Loucy (cell line): Measurements from ENCODE around the gene ROR1.

Source experiments
- H2AFZ ChIP-seq: fragments of 200-600 bp; sonication (generic); 2 replicates; pipeline ENCODE4 v1.6.0; 2016; ENCODE audit warnings: antibody characterized with exemption, mild to moderate bottlenecking, low read length, moderate library complexity
- H3F3A ChIP-seq: fragments of 200-600 bp; 2 replicates; pipeline ENCODE4 v1.6.0; 2016; ENCODE audit warnings: antibody characterized with exemption, low read depth, mild to moderate bottlenecking
- H3K27me3 ChIP-seq: fragments of 200-600 bp; sonication (generic); 2 replicates; pipeline ENCODE4 v1.6.1; 2014; ENCODE audit warnings: low read length, mild to moderate bottlenecking; ENCODE audit not compliant: insufficient read depth, poor library complexity, severe bottlenecking
- H3K36me3 ChIP-seq: fragments of 200-600 bp; sonication (generic); 2 replicates; pipeline ENCODE4 v1.6.1; 2016; ENCODE audit warnings: low read length; ENCODE audit not compliant: insufficient read depth
- H3K4me1 ChIP-seq: fragments of 200-600 bp; sonication (generic); 2 replicates; pipeline ENCODE4 v1.5.1; 2014; ENCODE audit warnings: low read length, mild to moderate bottlenecking; ENCODE audit not compliant: insufficient read depth, poor library complexity, severe bottlenecking
- H3K4me2 ChIP-seq: fragments of 200-600 bp; sonication (generic); 2 replicates; pipeline ENCODE4 v1.6.0; 2014; ENCODE audit warnings: antibody characterized with exemption, low read length, low read depth, mild to moderate bottlenecking; ENCODE audit not compliant: poor library complexity, severe bottlenecking
- H3K4me3 ChIP-seq: fragments of 200-600 bp; sonication (generic); 2 replicates; pipeline ENCODE4 v1.5.1; 2014; ENCODE audit warnings: low read length, mild to moderate bottlenecking, mixed read lengths; ENCODE audit not compliant: poor library complexity, severe bottlenecking
- H3K79me2 ChIP-seq: fragments of 200-600 bp; sonication (generic); 2 replicates; pipeline ENCODE4 v1.6.1; 2014; ENCODE audit warnings: low read length; ENCODE audit not compliant: insufficient read depth
- H3K9ac ChIP-seq: fragments of 200-600 bp; sonication (generic); 2 replicates; pipeline ENCODE4 v1.6.0; 2014; ENCODE audit warnings: mild to moderate bottlenecking, low read depth, low read length, moderate library complexity; ENCODE audit not compliant: poor library complexity, severe bottlenecking
- H3K9me2 ChIP-seq: fragments of 200-600 bp; sonication (generic); replicated peaks from 2 replicates; pipeline ENCODE4 v1.6.1; 2016; ENCODE audit warnings: low read depth, low read length, mixed read lengths
- H3K9me3 ChIP-seq: fragments of 200-600 bp; sonication (generic); 2 replicates; pipeline ENCODE4 v1.6.1; 2014; ENCODE audit warnings: mild to moderate bottlenecking, antibody characterized with exemption, low read length, low read depth; ENCODE audit not compliant: insufficient read depth
- H4K20me1 ChIP-seq: fragments of 200-600 bp; sonication (generic); 2 replicates; pipeline ENCODE4 v1.6.0; 2014; ENCODE audit warnings: antibody characterized with exemption, low read length, mild to moderate bottlenecking; ENCODE audit not compliant: insufficient read depth, poor library complexity, severe bottlenecking
- EZH2phosphoT487 ChIP-seq: fragments of 200-600 bp; IDR thresholded peaks from 2 replicates; pipeline ENCODE4 v1.6.1; 2018; ENCODE audit warnings: antibody characterized with exemption, mild to moderate bottlenecking, moderate library complexity, borderline replicate concordance
- TF ChIP-seq, protein P1 (sequence below): fragments of 200-600 bp; sonication (generic); conservative IDR thresholded peaks from 2 replicates; pipeline ENCODE4 v1.5.1; 2014; ENCODE audit warnings: mild to moderate bottlenecking, antibody characterized with exemption, low read length

The ROR1 gene

DNA sequence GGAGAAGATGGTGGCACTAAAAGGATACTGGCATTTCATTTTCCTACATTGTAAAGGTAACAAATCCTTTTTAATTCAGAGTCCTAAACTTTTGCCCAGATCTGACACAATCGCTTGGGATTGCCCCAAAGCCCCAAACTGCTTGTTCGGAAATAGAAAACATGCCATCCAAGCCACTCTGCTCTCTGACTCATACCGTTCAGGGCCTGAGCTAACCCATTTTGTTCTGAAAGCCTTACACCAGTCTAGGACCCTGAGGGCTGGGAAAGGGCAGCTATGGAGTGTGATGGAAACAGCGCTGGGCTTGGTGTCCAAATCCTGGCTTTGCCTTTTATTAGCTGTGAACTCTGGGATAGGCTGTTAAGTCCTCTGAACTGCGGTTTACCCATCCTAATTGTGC, 270.2 kb downstream of the ROR1 start:
- Histone ChIP-seq H3K27me3 (no peaks in the 10 kb centered on the region), H3K4me1 (no peaks in the 10 kb centered on the region), H3K9me3 (no peaks in the 10 kb centered on the region), H2AFZ (no peak overlapping the region), H3K9ac (no peak overlapping the region), H3K79me2 (no peaks in the 10 kb centered on the region), H3K36me3 (no peaks in the 10 kb centered on the region), H3K9me2 (no peaks in the 10 kb centered on the region), H3F3A (no peaks in the 10 kb centered on the region), H3K4me3 (no peak overlapping the region), H4K20me1 (no peaks in the 10 kb centered on the region), H3K4me2 (no peak overlapping the region)
- no peak for TF ChIP-seq EZH2phosphoT487
- TF ChIP-seq, protein P1, sequence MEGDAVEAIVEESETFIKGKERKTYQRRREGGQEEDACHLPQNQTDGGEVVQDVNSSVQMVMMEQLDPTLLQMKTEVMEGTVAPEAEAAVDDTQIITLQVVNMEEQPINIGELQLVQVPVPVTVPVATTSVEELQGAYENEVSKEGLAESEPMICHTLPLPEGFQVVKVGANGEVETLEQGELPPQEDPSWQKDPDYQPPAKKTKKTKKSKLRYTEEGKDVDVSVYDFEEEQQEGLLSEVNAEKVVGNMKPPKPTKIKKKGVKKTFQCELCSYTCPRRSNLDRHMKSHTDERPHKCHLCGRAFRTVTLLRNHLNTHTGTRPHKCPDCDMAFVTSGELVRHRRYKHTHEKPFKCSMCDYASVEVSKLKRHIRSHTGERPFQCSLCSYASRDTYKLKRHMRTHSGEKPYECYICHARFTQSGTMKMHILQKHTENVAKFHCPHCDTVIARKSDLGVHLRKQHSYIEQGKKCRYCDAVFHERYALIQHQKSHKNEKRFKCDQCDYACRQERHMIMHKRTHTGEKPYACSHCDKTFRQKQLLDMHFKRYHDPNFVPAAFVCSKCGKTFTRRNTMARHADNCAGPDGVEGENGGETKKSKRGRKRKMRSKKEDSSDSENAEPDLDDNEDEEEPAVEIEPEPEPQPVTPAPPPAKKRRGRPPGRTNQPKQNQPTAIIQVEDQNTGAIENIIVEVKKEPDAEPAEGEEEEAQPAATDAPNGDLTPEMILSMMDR, result no peak

DNA sequence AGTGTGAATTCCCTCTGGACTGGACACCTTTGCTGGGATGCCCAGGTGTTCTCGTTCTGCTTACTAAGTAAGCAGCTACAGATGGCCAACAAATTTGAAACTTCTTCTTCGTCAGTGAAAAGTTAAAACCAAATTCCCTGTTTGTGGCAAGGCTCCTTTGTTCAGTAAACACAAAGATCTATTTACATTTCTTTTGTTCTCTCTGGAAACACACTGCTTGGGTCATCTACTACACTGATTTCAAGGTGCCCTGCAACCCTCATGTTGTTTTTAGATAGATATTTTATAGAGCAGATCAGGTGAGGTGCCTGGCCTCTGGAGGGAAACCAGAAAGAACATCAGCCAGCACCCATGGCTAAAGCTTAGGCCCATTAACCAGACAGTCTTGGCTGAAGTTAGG, 272.4 kb downstream of the ROR1 start:
- Histone ChIP-seq H3K27me3 (no peaks in the 10 kb centered on the region), H3K9me3 (no peaks in the 10 kb centered on the region), H3F3A (no peaks in the 10 kb centered on the region), H3K9ac (no peak overlapping the region), H4K20me1 (no peaks in the 10 kb centered on the region), H3K4me2 (no peak overlapping the region), H3K36me3 (no peaks in the 10 kb centered on the region), H2AFZ (no peak overlapping the region), H3K9me2 (no peaks in the 10 kb centered on the region), H3K79me2 (no peaks in the 10 kb centered on the region), H3K4me3 (no peak overlapping the region), H3K4me1 (no peaks in the 10 kb centered on the region)
- TF ChIP-seq, protein P1, result no peak
- no peak for TF ChIP-seq EZH2phosphoT487

DNA sequence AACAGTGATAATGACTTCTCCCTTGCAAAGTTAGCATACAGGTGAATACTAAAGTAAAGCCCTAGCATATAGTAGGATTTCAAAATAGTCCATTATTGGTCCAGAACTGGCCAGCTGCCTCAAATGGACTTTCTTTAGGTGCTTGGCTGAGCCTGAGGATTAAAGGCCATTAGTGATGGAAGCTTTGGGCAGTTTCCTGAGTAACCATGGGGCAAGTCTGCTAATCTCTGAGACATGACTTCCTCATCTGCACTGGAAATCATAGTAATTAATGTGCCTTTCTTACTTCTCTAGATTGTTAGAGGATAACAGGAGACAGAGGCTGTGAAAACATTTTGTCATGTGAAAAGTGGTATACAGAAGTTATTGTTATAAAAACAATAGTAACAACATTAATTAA, 273.1 kb downstream of the ROR1 start:
- TF ChIP-seq, protein P1, result no peak
- no peak for TF ChIP-seq EZH2phosphoT487
- no peaks in the 10 kb centered on the region for H4K20me1 ChIP-seq
- H3K4me2 ChIP-seq, result no peak overlapping the region
- H2AFZ ChIP-seq, result peak overlapping the region; percentile 11; the same call in 1 of the 2 replicates
- H3K9me3 ChIP-seq, result no peaks in the 10 kb centered on the region
- H3K36me3 ChIP-seq, result no peaks in the 10 kb centered on the region
- no peak overlapping the region for H3K9ac ChIP-seq
- H3K27me3 ChIP-seq, result no peaks in the 10 kb centered on the region
- H3K9me2 ChIP-seq, result no peaks in the 10 kb centered on the region
- no peaks in the 10 kb centered on the region for H3F3A ChIP-seq
- H3K4me3 ChIP-seq, result no peak overlapping the region
- H3K79me2 ChIP-seq, result no peaks in the 10 kb centered on the region
- no peaks in the 10 kb centered on the region for H3K4me1 ChIP-seq
